ENCODE results near the gene ZNF793.

The ZNF793 gene

DNA sequence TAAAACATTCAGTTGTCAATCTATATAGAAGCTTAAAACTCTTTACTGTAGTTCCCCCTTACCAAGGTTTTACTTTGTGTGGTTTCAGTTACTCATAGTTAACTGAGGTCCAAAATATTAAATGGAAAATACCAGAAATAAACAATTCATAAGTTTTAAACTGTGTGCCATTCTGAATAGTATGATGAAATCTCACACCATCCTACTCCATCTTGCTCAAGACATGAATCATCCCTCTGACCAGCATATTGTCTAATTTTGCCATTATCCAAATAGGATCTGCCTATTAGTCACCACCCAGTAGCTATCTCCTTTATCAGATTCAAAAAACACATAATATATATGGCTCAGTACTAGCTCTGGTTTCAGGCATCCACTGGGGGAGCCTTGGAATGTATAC is 65.5 kb downstream of the ZNF793 start:
- DNase-seq: no peak

GRCh38 chr19:37583340-37583739 is 76.6 kb downstream of the ZNF793 start:
- no peak for DNase-seq

All from NCI-H1105 (cell line).